ENCODE measurements around the gene MTARC2.
"Not testable (repeated sequence)": the region's sequence is repeated elsewhere in the genome, so short reads cannot be mapped to it uniquely, and the experiment has no call there.

The MTARC2 gene

GRCh38 chr1:220732621-220733020 is 15.5 kb upstream of the MTARC2 start:
- no peak for DNase-seq

- DNase-seq: peak; percentile 78
Measured at GRCh38 chr1:220733086-220733601, 15.0 kb upstream of the MTARC2 start.

GRCh38 chr1:220734571-220735326 is 13.4 kb upstream of the MTARC2 start:
- DNase-seq: no peak

GRCh38 chr1:220736283-220736682 is 11.8 kb upstream of the MTARC2 start:
- DNase-seq: not testable (repeated sequence)

- DNase-seq: no peak
Measured at GRCh38 chr1:220741349-220741748, 6.8 kb upstream of the MTARC2 start.

GRCh38 chr1:220741825-220742224 is 6.3 kb upstream of the MTARC2 start:
- no peak for DNase-seq

- no peak for DNase-seq
Measured at GRCh38 chr1:220742520-220742919, 5.6 kb upstream of the MTARC2 start.

- no peak for DNase-seq
Measured at GRCh38 chr1:220746851-220747250, 1.3 kb upstream of the MTARC2 start.

GRCh38 chr1:220747437-220748088 is 559 bp upstream of the MTARC2 start:
- no peak for DNase-seq

- no peak for DNase-seq
Measured at GRCh38 chr1:220748936-220749335, 814 bp downstream of the MTARC2 start.

GRCh38 chr1:220750131-220750515 is 2.0 kb downstream of the MTARC2 start:
- DNase-seq: no peak

GRCh38 chr1:220751111-220751510 is 3.0 kb downstream of the MTARC2 start:
- no peak for DNase-seq

GRCh38 chr1:220754212-220754917 is 6.2 kb downstream of the MTARC2 start:
- no peak for DNase-seq

- DNase-seq: no peak
Measured at GRCh38 chr1:220754918-220755295, 6.8 kb downstream of the MTARC2 start.

GRCh38 chr1:220755309-220755708 is 7.2 kb downstream of the MTARC2 start:
- DNase-seq: no peak

GRCh38 chr1:220757441-220757840 is 9.3 kb downstream of the MTARC2 start:
- DNase-seq: no peak

- no peak for DNase-seq
Measured at GRCh38 chr1:220759147-220759546, 11.0 kb downstream of the MTARC2 start.

GRCh38 chr1:220761688-220762427 is 13.7 kb downstream of the MTARC2 start:
- no peak for DNase-seq

- DNase-seq: no peak
Measured at GRCh38 chr1:220764757-220765156, 16.6 kb downstream of the MTARC2 start.

- no peak for DNase-seq
Measured at GRCh38 chr1:220767312-220768125, 19.4 kb downstream of the MTARC2 start.

GRCh38 chr1:220768126-220768601 is 20.0 kb downstream of the MTARC2 start:
- DNase-seq: no peak

GRCh38 chr1:220769205-220769604 is 21.1 kb downstream of the MTARC2 start:
- no peak for DNase-seq

Data from T1000 (cell line).